ENCODE measurements around the gene CDC73. TPM values are rescaled to one million over a fixed set of nuclear protein-coding genes. Genes with fewer than 3 reads are reported as not detected.

CDC73 gene
- total RNA-seq, 4 donors from 2014 or later: 45.4 to 66.9 (median 46.0) TPM

DNA sequence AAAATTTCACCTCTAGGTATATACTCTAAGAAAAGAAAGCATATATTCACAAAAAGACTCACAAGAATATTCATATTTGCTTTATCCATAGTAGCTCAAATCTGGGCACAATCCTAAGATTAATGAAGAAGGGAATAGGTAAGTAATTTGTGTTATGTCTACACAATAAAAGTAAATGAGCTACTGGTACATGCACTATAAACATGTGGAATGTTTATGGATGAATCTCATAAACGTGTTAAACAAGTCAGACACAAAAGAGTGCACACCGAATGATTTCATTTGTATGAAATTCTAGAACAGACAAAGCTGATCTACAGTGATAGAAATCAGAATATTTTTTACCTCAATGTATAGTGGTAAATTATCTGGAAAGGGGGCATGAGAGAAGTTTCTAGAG is 179.9 kb downstream of the CDC73 start:
- Histone ChIP-seq H3K36me3 (no peaks in the 10 kb centered on the region), H3K4me3 (no peak overlapping the region), H3K27ac (replicated peaks in 1 of 4) (no peak overlapping the region), H3K9me3 (peaks cover 0 to 2% (median 0%) of the 10 kb centered on the region in 4 donors), H3K27me3 (no peaks in the 10 kb centered on the region), H3K4me1 (no peaks in the 10 kb centered on the region)
- no peak for DNase-seq (ENCODE audit: extremely low spot score)
- TF ChIP-seq POLR2A (IDR thresholded peaks at IDR 0.05; ENCODE audit: low read depth) (no peak), POLR2AphosphoS5 (IDR thresholded peaks at IDR 0.05) (no peak), EP300 (IDR thresholded peaks at IDR 0.05) (no peak)
- TF ChIP-seq, protein P1, sequence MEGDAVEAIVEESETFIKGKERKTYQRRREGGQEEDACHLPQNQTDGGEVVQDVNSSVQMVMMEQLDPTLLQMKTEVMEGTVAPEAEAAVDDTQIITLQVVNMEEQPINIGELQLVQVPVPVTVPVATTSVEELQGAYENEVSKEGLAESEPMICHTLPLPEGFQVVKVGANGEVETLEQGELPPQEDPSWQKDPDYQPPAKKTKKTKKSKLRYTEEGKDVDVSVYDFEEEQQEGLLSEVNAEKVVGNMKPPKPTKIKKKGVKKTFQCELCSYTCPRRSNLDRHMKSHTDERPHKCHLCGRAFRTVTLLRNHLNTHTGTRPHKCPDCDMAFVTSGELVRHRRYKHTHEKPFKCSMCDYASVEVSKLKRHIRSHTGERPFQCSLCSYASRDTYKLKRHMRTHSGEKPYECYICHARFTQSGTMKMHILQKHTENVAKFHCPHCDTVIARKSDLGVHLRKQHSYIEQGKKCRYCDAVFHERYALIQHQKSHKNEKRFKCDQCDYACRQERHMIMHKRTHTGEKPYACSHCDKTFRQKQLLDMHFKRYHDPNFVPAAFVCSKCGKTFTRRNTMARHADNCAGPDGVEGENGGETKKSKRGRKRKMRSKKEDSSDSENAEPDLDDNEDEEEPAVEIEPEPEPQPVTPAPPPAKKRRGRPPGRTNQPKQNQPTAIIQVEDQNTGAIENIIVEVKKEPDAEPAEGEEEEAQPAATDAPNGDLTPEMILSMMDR (IDR thresholded peaks at IDR 0.05): no peak
- 69% methylated on average over 2 of the region's 2 CpGs for WGBS
- intact Hi-C loops (cut with DNase I): no loop called here

GRCh38 chr1:193303849-193304248 is 182.0 kb downstream of the CDC73 start:
- Histone ChIP-seq H3K4me3 (no peak overlapping the region), H3K36me3 (no peaks in the 10 kb centered on the region), H3K9me3 (no peaks in the 10 kb centered on the region), H3K4me1 (no peaks in the 10 kb centered on the region), H3K27ac (replicated peaks in 1 of 4) (no peak overlapping the region), H3K27me3 (no peaks in the 10 kb centered on the region)
- 95% methylated on average over 1 of the region's 1 CpG for WGBS
- TF ChIP-seq POLR2A (IDR thresholded peaks at IDR 0.05; ENCODE audit: low read depth): no peak
- TF ChIP-seq EP300 (IDR thresholded peaks at IDR 0.05): no peak
- TF ChIP-seq, protein P1 (IDR thresholded peaks at IDR 0.05): no peak
- no peak for TF ChIP-seq POLR2AphosphoS5 (IDR thresholded peaks at IDR 0.05)
- intact Hi-C loops (cut with DNase I): no loop called here
- no peak for DNase-seq (ENCODE audit: extremely low spot score)

Small RNA genes lying within 50 kb of the gene (small RNA-seq; reads per million reads assigned to genes)
- 0 reads per million in 3 donors for gene MIR1278

Other genes with a start within 250 kb of the CDC73 start
- gene UCHL5, start 62.7 kb upstream of the CDC73 start, total RNA-seq: 10 to 100 TPM; 24.0 to 33.8 (median 28.8) TPM
- gene RO60, start 62.4 kb upstream of the CDC73 start, total RNA-seq: 100 to 1,000 TPM; 112 to 277 (median 168) TPM
- 10 to 100 TPM in 2 of 4 donors, 1 to 10 TPM in 2; 8.1 to 12.1 (median 10.0) TPM for gene GLRX2, start 16.6 kb upstream of the CDC73 start, total RNA-seq
- gene B3GALT2, start 64.6 kb downstream of the CDC73 start, total RNA-seq: 1 to 10 TPM in 3 of 4 donors, under 1 TPM in 1; 0.50 to 4.6 (median 1.8) TPM